Stimulated activated naive CD8-positive, alpha-beta T cell treated with anti-CD3 and anti-CD28 coated beads, Interleukin-15, Interleukin-2, amounts not matched to agents 100 ng/mL and 50 ng/mL, for 24 hours (primary cell): Measurements from ENCODE around the gene CFHR5.
"Not testable (repeated sequence)": the region's sequence is repeated elsewhere in the genome, so short reads cannot be mapped to it uniquely, and the experiment has no call there.

ENCODE experiments used
- H3K27ac Mint-ChIP-seq: one replicate; pipeline ENCODE4 v1.8.0; 2021; ENCODE audit warnings: mild to moderate bottlenecking, mixed read lengths
- H3K27me3 Mint-ChIP-seq: one replicate; pipeline ENCODE4 v1.8.0; 2021; ENCODE audit warnings: mixed read lengths
- H3K36me3 Mint-ChIP-seq: one replicate; pipeline ENCODE4 v1.8.0; 2021; ENCODE audit warnings: low read depth, mixed read lengths
- H3K4me1 Mint-ChIP-seq: one replicate; pipeline ENCODE4 v1.8.0; 2021; ENCODE audit warnings: low read depth, mixed read lengths
- H3K4me3 Mint-ChIP-seq: one replicate; pipeline ENCODE4 v1.8.0; 2021; ENCODE audit warnings: mild to moderate bottlenecking, mixed read lengths
- H3K9me3 Mint-ChIP-seq: one replicate; pipeline ENCODE4 v1.8.0; 2021; ENCODE audit warnings: mixed read lengths

The CFHR5 gene

DNA sequence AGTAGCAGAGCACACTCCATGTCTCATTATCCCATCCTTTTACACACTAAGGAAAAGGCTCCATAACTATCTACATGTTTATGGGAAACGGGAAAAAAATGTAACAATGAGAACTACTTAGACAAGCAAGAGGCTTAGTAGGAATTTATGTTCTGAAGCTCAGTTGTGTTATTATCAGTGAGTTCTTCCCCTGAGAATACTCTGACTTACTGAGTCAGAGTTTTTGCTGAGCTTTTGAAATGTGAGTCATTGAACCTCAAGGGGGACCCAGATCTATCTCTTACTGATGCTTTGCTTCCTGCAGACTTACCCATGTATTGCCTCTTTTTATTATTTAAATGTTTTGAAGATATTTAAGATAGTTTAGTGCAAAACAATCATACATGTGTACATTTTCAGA lies 20.1 kb downstream of the CFHR5 start:
- no peaks in the 10 kb centered on the region for H3K36me3 Mint-ChIP-seq
- H3K27ac Mint-ChIP-seq: no peak overlapping the region
- no peaks in the 10 kb centered on the region for H3K4me1 Mint-ChIP-seq
- no peaks in the 10 kb centered on the region for H3K9me3 Mint-ChIP-seq
- peaks cover 5% of the 10 kb centered on the region for H3K27me3 Mint-ChIP-seq
- H3K4me3 Mint-ChIP-seq: no peak overlapping the region

DNA sequence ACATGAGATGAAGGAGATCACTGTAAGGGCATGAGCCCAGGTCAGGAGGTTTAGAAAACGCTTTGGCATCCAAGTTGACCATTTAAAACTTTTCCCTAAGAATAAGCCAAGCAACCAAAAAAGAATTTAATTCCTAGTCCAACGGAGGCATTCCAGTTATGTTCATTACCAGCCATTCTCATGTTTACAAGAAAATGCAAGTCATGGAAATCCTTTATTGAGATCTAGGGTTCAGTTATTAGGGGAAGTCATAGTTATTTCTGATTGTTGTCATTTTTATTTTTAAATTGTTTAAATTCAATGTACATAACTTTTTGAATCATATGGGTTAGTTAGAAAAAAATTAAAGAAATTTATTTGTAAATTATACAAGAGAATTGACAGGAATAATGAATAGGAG lies 24.5 kb downstream of the CFHR5 start:
- Mint-ChIP-seq H3K4me3 (no peak overlapping the region), H3K4me1 (no peaks in the 10 kb centered on the region), H3K27me3 (peaks cover 3% of the 10 kb centered on the region)

DNA sequence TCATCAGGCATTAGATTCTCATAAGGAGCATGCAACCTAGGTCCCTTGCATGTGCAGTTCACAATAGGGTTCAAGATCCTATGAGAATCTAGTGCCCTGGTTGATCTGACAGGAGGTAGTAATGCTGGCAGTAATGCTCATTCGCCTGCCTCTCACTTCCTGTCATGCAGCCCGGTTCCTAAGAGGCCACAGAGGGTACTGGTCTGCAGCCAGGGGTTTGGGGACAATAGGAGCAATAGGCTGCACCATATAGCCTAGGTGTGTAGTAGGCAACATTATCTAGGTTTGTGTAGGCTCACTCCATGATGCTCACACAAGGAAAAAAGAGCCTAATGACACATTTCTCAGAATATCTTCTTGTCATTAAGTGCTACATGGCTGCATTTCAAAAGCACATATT lies 25.8 kb downstream of the CFHR5 start:
- Mint-ChIP-seq H3K27ac (no peak overlapping the region), H3K36me3 (no peaks in the 10 kb centered on the region), H3K4me1 (no peaks in the 10 kb centered on the region), H3K9me3 (no peaks in the 10 kb centered on the region), H3K4me3 (no peak overlapping the region), H3K27me3 (no peaks in the 10 kb centered on the region)

More for the DNA sequence above, 24.5 kb downstream of the CFHR5 start:
- H3K9me3 Mint-ChIP-seq: no peaks in the 10 kb centered on the region
- no peaks in the 10 kb centered on the region for H3K36me3 Mint-ChIP-seq
- no peak overlapping the region for H3K27ac Mint-ChIP-seq

DNA sequence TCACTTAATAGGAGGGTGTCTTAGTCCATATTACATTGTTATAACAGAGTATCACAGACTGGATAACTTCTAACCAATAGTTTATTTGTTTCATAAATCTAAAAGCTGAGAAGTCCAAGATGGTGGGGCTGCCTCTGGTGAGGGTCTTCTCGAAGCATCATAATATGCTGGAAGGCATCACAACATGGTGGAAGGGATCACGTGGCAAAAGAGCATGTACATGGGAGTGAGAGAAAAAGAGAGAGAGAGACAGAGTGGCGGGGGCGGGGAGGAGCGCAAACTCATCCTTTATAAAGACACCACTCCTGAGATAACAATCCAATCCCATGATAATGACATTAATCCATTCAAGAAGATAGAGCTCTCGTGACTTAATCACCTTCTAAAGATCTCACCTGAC lies 31.5 kb downstream of the CFHR5 start:
- no peak overlapping the region for H3K27ac Mint-ChIP-seq
- no peaks in the 10 kb centered on the region for H3K27me3 Mint-ChIP-seq
- H3K36me3 Mint-ChIP-seq: no peaks in the 10 kb centered on the region
- no peaks in the 10 kb centered on the region for H3K4me1 Mint-ChIP-seq
- peaks cover 6% of the 10 kb centered on the region for H3K9me3 Mint-ChIP-seq
- H3K4me3 Mint-ChIP-seq: no peak overlapping the region

DNA sequence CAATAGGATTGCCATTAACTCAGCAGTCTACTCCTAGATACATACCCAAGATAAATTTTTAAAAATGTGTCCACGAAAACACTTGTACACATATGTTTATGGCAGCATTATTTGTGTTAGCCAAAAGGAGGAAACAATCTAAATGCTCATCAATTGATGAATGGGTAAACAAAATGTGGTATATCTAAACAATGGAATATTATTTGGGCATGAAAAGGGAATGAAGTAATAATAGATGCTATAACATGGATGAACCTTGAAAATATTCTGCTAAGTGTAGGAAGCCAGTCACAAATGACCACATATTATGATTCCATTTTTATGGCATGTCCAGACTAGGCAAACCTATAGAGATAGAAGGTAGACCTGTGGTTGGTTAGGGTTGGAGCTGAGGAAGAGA lies 34.3 kb downstream of the CFHR5 start:
- peaks cover 6% of the 10 kb centered on the region for H3K9me3 Mint-ChIP-seq
- H3K4me1 Mint-ChIP-seq: no peaks in the 10 kb centered on the region
- H3K4me3 Mint-ChIP-seq: no peak overlapping the region
- H3K27ac Mint-ChIP-seq: no peak overlapping the region
- H3K36me3 Mint-ChIP-seq: no peaks in the 10 kb centered on the region
- H3K27me3 Mint-ChIP-seq: no peaks in the 10 kb centered on the region

DNA sequence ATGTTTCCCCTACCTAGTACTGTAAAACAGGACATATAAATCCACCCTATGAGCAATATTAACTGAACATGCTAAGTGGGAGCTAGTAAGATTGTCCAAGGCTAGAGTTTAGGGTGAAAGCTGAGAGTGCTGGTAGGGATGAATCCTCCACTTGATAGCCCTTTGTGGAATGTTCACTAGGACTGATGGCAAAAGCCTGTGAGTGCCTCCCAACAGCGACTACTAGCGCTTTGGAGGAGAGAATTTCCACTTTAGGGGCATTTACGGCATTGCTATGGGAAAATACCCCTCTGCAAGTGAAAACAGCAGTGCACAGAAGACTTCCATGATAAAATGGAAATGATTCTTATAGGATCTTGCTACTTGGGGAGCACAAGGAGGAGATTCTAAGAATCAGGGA lies 35.9 kb downstream of the CFHR5 start:
- Mint-ChIP-seq H3K27ac (no peak overlapping the region), H3K4me1 (no peaks in the 10 kb centered on the region), H3K27me3 (no peaks in the 10 kb centered on the region)

DNA sequence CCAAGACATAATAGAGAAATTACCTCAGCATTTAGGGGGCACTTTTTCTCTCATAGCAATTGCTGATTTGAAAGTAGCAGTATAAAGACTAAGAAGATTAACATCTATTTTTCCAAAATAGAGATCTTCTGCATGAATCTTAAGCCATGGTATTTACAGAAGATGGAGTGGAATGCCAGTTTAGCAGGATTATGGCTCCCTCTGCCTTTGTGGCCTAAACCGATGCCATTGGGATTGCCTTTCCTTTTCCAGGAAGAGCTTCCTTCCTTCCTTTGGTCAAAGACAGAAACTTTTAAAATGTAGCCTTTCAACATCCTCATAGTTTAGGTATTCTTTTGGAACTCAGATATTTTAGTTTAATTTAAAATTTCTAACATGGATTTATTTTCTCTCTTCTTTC lies 39.4 kb downstream of the CFHR5 start:
- Mint-ChIP-seq H3K9me3 (peaks cover 1% of the 10 kb centered on the region), H3K27me3 (no peaks in the 10 kb centered on the region), H3K36me3 (no peaks in the 10 kb centered on the region), H3K4me1 (no peaks in the 10 kb centered on the region), H3K4me3 (no peak overlapping the region), H3K27ac (no peak overlapping the region)

More for the DNA sequence above, 35.9 kb downstream of the CFHR5 start:
- Mint-ChIP-seq H3K9me3 (peaks cover 6% of the 10 kb centered on the region), H3K4me3 (no peak overlapping the region), H3K36me3 (no peaks in the 10 kb centered on the region)

DNA sequence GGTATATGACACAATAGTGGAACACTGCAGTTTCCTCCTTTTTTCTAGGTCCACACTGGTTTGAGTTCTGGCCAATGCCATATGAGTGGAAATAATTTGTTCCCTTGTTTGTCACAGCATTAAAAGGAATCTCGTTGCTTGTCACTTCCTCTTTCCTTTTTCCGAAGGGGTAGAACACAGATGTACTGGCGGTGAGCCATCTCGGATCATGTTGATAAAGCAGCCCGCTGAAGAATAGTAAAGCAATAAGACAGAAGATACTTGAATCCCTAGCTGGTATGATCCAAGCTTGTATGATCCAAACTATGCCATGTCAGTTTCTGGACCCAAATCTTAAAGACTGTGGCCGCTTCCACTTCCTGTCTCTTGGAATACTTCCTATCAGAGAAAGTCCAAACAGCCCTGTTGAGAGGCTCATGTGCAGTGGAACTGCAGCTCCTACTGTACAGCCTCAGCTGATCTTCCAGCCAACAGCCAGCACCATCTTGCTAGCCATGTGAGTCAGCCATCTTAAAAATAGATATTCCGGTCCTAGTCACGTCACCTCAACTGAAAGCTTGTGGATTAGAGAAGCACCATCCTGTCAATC lies 40.3 kb downstream of the CFHR5 start:
- no peaks in the 10 kb centered on the region for H3K4me1 Mint-ChIP-seq
- no peaks in the 10 kb centered on the region for H3K9me3 Mint-ChIP-seq
- no peak overlapping the region for H3K4me3 Mint-ChIP-seq
- H3K27ac Mint-ChIP-seq: no peak overlapping the region
- no peaks in the 10 kb centered on the region for H3K27me3 Mint-ChIP-seq
- H3K36me3 Mint-ChIP-seq: no peaks in the 10 kb centered on the region

DNA sequence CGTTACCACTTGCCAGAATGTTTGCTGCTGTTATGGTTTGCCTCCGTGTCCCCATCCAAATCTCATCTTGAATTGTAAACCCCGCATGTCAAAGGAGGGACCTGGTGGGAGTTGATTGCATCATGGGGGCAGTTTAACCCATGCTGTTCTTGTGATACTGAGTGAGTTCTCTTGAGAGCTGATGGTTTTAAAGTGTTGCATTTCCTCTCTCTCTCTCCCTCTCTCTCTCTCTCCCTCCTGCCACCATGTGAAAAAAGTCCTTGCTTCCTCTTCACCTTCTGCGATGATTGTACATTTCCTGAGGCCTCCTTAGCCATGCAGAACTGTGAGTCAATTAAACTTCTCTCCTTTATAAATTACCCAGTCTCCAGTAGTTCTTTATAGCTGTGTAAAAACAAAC lies 44.4 kb downstream of the CFHR5 start:
- no peaks in the 10 kb centered on the region for H3K4me1 Mint-ChIP-seq
- no peak overlapping the region for H3K4me3 Mint-ChIP-seq
- no peaks in the 10 kb centered on the region for H3K27me3 Mint-ChIP-seq
- no peak overlapping the region for H3K27ac Mint-ChIP-seq
- no peaks in the 10 kb centered on the region for H3K9me3 Mint-ChIP-seq
- no peaks in the 10 kb centered on the region for H3K36me3 Mint-ChIP-seq

DNA sequence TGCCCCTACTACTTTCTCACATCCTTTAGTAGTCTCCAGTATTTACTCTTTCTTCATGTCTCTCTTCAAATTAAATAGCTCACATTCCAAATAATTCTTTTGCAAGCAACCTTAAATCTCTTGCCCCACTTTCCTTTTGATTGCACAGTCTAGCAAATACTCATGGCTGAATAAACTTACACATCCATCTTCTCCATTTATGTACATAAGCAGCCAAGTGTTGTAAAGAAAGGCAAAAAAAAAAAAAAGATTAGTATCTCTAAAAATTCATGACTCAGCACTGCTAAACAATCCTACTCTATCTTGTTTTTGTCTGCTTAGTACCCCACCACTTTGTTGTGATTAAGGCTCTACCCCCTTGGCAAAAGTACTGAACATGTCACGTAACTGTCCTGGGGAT lies 47.1 kb downstream of the CFHR5 start:
- Mint-ChIP-seq H3K4me1 (no peaks in the 10 kb centered on the region), H3K36me3 (no peaks in the 10 kb centered on the region), H3K27me3 (no peaks in the 10 kb centered on the region), H3K9me3 (no peaks in the 10 kb centered on the region), H3K4me3 (no peak overlapping the region), H3K27ac (no peak overlapping the region)

DNA sequence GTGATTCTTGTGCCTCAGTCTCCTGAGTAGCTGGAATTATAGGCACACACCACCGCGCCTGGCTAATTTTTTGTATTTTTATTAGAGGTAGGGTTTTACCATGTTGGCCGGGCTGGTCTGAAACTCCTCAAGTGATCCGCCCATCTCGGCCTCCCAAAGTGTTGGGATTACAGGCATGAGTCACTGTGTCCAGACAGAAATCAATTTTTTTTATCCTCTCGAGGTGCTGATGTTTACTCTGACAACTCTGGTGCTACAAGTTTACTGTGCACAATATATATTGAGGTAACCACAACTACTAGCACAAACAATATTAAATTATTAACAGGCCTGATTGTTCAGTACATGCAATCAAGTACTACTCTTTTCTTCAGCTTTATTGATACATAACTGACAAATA lies 50.0 kb downstream of the CFHR5 start:
- Mint-ChIP-seq H3K4me3 (no peak overlapping the region), H3K9me3 (no peaks in the 10 kb centered on the region), H3K36me3 (no peaks in the 10 kb centered on the region), H3K27ac (no peak overlapping the region), H3K27me3 (no peaks in the 10 kb centered on the region), H3K4me1 (no peaks in the 10 kb centered on the region)

DNA sequence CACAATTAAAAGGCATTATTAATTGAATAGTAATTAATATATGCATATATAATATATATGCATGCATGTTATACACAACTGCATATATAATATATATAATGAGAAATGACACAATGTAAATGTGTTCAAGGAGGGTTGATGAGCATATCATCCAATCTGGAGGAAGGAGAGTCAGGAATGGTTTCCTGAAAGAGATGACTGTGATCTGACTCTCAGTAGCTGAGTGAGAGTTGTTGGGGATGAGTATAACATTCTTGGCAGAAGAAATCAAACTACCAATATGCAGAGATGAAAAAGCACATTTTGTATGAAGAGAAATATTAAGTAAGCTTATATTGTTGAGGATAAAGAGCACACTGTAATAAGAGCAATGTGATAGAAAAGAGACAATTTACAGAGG lies 52.4 kb downstream of the CFHR5 start:
- H3K27me3 Mint-ChIP-seq: no peaks in the 10 kb centered on the region
- no peaks in the 10 kb centered on the region for H3K4me1 Mint-ChIP-seq
- H3K27ac Mint-ChIP-seq: no peak overlapping the region
- no peak overlapping the region for H3K4me3 Mint-ChIP-seq
- H3K36me3 Mint-ChIP-seq: no peaks in the 10 kb centered on the region
- H3K9me3 Mint-ChIP-seq: no peaks in the 10 kb centered on the region

DNA sequence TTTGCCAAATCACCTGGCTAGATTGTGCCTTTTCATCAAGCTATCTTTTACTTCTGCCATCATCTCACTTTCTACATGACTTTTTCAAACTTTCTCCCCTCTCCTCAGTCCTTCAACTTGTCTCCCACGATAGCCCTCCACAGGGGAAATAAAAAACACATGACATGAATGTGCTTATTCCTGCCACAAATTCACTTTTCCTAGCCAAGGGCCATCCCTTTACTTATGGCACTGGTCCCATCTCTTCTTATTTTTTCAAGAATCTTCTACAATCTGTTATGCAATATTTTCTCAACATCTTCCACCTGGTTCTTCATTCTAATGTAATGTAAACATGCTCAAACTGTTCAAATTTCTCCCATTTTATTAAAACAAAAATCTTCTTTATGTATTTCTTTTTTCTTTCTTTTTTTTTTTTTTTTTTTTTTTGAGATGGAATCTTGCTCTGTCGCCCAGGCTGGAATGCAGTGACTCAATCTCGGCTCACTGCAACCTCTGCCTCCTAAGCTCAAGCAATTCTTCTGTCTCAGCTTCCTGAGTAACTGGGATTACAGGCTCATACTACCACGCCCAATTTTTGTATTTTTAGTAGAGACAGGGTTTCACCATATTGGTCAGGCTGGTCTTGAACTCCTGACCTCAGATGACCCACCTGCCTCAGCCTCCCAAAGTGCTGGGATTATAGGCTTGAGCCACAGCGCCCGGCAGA lies 57.4 kb downstream of the CFHR5 start:
- not testable (repeated sequence) for H3K36me3 Mint-ChIP-seq, H3K27ac Mint-ChIP-seq, H3K9me3 Mint-ChIP-seq, H3K4me3 Mint-ChIP-seq, H3K27me3 Mint-ChIP-seq, H3K4me1 Mint-ChIP-seq

DNA sequence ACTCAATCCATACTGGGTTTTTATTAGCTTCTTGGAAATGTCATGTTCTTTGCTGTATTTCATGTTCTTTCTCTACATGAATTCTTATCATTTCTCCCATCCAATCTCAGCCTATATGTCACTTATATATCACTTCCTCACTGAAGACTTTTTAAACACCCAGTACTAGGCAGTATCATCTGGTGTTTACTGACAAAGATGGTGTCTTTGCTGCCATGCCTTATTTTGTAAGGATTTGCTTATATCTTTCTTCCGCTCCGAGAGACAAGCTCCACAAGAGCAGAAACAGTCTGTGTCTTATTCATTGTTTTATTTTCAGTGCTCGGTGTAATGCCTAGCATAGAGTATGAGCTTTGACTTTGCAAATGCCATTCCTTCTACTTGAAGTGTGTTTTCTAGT lies 59.5 kb downstream of the CFHR5 start:
- H3K36me3 Mint-ChIP-seq: no peaks in the 10 kb centered on the region
- H3K4me3 Mint-ChIP-seq: no peak overlapping the region
- no peaks in the 10 kb centered on the region for H3K4me1 Mint-ChIP-seq
- H3K27ac Mint-ChIP-seq: no peak overlapping the region
- no peaks in the 10 kb centered on the region for H3K9me3 Mint-ChIP-seq
- H3K27me3 Mint-ChIP-seq: no peaks in the 10 kb centered on the region

DNA sequence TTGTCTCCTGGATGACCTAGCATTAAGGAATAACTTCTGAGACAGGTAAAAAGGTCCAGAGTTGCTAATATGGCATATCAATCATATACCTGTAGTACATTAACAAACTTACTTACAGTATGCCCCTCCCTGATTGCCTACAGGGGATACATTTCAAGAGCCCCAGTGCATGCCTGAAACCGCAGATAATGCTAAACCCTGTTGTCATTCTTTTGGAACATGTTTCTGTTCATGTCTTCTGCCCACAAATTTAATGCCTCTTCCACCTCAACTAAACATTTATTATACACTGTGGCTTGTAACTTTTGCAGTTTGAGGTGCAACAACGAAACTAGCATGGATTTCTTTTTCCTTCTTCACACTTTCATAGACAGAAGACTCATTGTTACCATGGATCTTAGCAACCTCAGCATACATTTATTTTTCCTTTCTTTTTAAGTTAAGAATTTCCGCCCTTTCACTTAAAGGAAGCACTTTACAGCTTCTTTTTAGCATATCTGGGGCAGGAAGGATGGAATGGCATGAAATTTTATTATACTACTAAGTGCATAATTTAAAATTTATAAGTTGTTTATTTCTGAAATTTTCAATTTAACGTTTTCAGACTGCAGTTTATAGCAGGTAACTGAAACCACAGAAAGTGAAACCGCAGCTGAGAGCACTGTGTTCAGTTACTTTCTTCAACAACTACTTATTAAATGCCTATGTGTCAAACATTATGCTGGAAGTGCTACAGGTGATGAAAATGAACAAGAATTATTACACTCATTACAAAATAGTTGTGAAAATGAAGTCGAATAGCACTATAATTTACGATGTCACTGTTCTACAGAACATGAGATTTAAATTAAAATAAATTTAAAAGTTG lies 64.4 kb downstream of the CFHR5 start:
- H3K4me1 Mint-ChIP-seq: no peaks in the 10 kb centered on the region
- H3K27me3 Mint-ChIP-seq: peaks cover 19% of the 10 kb centered on the region
- H3K27ac Mint-ChIP-seq: no peak overlapping the region
- no peaks in the 10 kb centered on the region for H3K36me3 Mint-ChIP-seq
- H3K4me3 Mint-ChIP-seq: no peak overlapping the region
- no peaks in the 10 kb centered on the region for H3K9me3 Mint-ChIP-seq
